DMS 273 treated with DMSO at 0.1 percent for 48 hours (cell line): ENCODE results near the gene CDON.
"Not testable (repeated sequence)": the region's sequence is repeated elsewhere in the genome, so short reads cannot be mapped to it uniquely, and the experiment has no call there.

ENCODE experiments used
- DNase-seq: peaks from one replicate; lab custom pipeline; 2025; lab: John Stamatoyannopoulos, UW

Gene CDON

DNA sequence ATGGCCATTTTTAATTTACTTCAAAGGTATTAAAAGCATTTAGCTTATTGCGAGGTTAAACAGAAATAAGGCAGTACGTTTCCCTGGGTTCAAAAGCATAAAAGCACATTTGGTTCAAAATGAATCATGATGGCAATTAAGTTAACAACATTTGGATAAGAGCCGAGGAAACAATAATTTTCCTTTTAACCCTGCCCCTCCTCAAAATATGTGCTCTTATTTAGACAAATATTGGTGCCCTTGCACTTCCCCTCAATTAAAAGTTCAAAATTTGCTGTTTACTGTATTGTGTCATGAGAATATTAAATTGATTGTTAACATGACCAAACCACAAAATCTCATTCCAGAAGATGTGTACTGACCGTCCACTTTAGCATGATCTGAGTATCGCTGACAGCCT is 68.2 kb downstream of the CDON start:
- no peak for DNase-seq

DNA sequence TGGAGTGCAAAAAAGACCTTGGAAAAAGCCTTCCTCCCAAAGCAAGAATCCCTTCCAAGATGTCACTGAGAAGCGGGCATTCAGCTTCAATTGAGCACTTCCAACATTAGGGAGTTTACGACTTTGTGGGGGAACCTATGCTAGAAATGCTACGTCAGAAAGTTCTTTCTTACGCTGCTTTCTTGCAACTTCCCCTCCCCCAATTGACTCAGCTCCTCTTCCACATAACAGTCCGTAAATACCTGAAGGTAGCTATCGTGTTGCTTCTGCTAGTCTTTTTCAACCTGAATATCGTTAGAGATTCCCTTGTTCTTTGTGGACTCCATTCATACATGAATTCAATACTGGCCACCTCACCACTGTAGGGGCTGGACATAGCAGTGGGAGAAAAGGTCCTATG is 69.8 kb downstream of the CDON start:
- DNase-seq: no peak

DNA sequence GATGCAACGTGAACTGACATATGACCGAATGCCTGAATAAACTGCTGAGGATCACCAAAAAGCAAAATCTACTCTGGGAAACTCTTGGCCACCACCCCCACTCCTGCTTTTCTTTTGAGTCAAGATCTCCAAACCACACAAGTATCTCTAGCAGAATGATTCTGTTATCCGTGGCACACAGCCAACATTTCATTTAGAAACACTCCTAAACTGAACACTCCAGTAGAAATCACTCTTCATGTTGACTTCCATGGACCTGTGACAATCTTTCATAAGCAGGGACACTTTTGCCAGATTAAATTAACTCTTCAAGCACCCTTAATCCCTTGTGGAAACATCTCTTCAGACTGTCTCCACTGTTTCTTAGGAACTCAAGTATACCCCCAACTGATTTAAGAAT is 72.4 kb downstream of the CDON start:
- DNase-seq: no peak

DNA sequence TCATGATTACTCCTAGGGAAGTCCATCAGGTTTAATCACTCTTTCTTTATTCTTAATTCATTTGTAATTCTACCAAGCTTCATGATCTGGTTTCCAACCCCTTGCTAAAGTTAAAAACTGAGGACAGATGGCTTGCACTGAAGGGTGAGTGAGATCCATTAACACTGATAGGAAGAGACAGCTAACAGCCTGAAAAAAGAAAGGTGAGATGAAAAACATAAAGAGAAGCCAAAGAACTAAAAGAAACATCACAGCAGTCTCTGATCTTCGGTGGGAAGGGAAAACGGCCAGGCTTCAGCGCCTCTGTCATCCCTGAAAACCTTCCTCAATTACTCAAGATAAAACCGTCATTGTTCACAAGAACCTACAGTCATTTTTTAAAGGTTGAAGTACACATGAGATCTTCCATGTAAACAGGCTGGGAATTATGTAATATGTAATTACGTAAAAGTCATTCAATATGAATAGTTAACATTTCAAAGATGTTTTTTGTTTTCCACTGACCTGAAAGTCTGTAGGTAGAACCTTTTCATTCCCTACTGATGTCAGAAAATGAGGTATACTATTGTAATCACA is 75.5 kb downstream of the CDON start:
- no peak for DNase-seq

DNA sequence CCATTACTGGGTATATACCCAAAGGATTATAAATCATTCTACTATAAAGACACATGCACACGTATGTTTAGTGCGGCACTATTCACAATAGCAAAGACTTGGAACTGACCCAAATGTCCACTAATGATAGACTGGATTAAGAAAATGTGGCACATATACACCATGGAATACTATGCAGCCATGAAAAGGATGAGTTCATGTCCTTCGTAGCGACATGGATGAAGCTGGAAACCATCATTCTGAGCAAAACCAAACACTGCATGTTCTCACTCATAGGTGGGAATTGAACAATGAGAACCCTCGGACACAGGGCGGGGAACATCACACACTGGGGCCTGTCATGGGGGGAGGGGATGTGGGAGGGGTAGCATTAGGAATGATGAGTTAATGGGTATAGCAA is 76.7 kb downstream of the CDON start:
- DNase-seq: not testable (repeated sequence)

DNA sequence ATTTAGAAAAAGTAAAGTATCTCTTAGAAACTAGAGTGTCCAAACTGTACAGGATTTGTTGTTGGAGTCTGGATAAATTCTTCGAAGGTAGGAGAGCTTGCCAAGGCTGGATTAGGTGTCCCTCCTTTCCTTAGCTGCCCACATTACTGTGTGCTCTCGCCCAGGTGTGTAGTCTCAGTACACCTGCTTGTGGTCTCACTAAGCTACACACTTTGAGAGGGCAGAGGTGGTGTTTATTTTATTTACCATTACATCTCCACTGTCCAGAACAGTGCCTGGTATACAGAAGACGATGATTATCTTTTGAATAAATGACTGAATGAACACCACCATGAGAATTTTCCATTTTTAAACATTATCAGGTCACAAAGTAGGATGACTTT is 80.3 kb downstream of the CDON start:
- no peak for DNase-seq

DNA sequence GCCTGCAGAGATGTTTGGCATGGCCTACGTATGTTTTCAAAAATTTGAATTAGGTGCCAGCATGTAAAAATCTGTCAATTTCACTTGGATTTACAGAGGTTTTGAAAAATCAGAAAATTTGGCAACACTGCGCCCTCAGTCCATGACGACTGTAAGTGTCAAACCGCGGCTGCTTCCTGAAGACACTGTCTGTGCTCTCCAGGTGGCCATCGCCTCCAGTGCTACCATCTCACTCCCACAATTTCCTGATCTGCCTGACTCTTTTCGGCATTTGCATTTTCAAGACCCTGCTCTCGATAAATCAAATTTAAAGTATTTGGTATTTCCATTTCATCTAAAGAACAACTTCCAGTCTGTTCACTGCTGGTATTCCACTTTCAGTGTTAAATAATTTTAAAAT is 82.2 kb downstream of the CDON start:
- no peak for DNase-seq

DNA sequence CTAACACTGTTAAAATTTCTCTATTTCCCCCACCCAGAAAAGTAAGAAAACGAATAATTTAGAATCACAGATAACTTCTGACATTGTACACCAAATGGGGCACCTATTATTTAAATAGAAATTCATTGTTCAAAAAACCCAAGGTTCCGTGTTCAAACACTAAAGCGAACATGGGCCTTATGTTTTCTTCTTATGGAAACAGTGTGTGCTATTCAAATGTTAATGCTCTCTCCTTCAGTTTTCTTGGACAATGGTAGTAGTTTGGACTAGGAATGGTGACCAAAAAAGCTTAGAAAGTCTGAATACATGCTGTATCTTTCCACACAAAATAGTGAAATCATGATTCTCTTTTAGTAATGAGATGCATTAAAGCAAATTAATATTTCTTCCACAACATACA is 83.2 kb downstream of the CDON start:
- DNase-seq: no peak

DNA sequence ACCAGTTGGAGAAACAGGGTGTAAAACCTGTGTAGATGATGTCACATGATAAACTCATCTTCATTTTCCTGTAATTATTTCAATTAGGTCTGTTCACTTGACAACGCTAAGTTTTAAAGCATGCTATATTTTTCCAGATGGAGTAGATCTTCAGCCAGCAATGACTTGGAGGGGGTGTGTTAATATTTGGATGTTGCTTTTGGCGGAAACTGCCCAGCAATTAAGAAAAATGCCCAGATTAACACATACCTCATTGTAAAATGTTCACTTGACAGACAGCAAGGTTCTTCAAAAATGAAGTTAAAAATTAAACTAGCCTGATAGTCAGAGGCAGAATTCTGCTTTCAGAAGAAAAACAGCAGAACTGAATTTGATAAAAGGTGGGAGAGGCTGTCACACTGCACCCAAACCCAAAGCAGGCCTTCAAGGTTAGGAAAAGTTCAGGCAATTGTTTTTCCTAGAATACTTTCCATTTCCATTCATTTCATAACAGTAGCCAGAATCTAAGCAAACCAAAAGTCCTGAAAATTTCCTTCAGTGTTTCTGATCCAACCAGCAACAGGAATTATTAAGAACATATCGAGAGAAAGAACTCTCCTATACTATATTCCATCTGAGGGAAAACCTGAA is 83.8 kb downstream of the CDON start:
- no peak for DNase-seq

DNA sequence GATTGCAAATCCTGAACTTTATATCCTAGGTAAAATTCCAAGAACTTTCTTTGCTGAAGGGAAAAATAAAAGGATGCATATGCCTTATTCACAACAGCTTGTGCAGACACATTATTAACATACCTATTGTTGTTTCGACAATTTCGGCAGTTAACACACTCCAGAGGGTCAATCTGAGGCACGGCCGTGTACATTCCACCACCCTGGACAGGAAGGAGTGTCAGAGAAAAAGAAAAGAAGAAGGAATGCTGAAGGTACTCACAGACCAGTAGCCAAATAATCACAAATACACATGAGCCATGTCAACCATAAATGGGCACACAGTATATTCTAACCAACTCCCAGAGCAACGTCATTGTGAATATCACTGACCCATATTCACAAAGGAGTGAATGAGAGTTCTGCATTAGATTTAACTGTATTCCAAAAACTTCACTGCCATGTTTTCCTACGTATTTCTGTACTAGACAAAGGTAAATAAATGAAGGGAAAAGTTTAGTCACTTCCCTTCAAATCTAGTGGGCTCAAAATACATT is 84.4 kb downstream of the CDON start:
- DNase-seq: no peak

DNA sequence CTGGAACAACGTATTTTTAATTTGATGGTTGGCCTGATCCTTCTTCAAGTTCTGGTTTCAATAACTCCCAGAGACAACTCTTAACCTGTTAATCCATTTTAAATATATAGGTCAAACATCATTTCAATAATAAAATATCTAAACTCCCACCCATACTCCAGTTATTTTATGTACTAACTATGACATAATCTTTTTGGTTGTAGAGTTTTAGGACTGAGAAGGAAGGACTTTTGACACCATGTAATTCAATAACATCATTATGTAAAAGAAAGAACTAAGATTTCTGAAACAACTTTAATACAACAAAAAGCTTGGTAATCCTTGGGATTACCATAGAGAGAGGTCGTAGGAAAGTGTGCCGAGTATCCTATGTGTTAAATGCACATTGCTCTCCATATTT is 85.3 kb downstream of the CDON start:
- DNase-seq: no peak

DNA sequence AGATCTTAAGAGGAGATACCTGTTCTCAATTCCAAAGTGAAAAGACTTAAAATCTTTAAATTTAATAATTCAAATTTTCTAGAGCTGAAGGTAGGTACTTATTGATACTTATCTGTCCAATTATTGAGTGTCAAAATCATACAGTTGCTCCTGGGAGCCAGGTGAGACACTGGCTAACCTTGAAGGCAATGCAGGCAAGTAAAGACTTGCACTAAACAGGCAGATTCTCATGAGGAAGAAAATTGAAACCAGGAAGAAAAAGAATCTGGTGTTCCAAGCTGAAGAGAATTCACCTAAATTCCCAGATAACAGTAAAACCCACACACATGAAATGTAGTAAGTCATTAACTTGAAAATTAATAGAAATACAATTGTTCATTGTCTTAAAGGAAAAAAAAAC is 86.5 kb downstream of the CDON start:
- DNase-seq: no peak

DNA sequence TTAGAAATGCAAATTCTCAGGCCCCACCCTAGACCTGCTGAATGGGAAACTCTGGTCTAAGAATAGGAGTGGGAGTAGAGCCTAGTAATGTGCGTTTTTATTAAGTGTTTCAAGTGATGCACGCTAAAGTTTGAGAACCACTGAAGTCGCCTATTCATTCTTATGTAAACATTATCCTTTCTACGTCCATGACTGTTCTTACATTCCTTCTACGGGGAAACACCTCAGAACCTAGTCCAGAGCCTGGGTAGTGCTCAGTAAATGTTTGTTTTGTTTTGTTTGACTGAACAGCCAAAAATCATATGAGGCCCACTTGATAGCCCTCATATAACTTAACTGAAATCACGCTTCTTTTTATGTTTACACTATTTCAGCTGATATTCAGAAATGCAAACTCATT is 87.0 kb downstream of the CDON start:
- no peak for DNase-seq

DNA sequence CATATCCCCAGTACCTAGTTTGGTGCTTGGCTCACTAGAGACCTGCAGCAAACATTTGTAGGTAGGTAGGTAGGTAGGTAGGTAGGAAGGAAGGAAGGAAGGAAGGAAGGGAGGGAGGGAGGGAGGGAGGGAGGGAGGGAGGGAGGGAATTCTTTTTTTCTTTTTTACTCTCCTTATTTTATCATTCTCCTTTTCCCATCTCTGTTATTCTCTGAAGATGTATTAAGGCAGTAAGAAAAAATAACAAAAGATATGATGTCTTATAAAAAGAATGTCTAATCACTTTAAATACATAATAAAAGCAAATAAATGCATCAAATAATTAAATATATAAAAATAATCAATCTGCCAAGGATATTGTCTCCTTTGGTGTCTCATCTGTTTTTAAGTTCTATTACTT is 88.4 kb downstream of the CDON start:
- no peak for DNase-seq

DNA sequence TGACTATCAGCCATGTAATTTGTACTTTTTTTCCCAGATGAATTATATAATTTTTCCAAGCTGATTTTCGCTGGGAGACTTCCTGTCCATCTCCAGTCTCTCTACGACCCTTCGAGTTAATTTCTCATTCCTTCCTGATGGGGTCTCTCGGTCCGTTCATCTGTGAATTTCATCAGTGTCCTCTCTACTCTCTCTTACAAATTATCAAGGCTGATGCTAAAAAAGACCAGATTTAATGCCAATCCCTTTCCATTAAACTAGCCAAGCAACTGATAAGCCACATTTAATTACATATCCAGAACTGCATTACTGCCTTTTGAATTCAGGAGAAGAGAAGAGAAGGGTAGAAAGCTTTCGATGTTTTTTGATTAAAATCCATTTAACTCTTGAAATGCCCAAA is 91.0 kb downstream of the CDON start:
- DNase-seq: no peak

DNA sequence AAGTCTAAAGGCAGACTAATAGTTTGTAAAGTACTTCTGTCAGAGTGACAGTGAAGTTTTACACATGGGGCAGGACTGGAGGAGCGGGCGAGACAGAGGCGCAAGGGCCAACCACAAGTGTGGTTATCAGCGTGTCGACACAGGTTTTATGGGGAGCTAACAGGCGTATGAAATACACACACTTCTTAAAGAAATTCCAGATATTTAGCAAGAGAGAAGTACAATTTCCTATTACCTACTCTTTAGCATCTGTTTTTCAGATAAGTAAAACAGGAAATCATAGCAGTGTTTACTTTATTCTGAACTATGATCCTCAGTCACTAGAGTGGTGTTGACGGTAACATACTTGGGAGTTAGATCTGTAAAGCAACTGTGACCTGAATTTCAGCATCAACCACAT is 94.3 kb downstream of the CDON start:
- no peak for DNase-seq

DNA sequence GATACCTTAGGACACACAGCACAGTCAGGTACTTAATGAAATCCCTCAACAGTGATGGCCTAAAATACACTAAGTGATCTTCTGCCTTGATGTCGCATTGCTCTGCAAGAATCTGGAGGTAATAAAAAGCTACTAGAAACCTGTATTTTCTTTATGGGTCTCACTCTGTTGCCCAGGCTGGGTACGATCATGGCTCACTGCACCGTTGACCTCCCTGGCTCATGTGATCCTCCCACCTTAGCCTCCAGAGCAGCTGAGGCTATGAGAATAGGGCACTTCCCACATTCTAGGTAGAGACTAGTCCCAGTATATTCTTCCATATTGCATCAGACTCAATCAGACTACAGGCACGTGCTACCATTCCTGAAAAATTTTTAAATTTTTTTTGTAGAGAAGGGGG is 95.2 kb downstream of the CDON start:
- no peak for DNase-seq

DNA sequence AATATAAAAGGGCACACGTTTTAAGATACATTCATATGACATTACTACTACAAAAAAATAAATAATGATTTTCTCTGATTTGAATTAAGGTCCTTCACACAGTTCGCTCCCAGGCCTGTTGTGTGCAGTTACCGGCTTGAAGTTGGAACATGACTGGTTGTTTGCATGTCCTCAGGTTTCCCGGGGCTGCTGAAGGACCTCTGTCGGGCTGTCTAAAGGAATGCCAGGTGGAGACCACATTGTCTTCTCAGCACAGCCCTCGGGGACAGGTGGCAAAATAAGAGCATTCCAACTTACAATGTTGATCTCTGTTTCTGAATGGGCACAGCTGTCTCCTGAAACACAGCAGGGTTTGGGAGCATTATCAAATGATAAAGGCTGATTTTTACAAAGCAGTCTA is 101.9 kb downstream of the CDON start:
- DNase-seq: no peak

DNA sequence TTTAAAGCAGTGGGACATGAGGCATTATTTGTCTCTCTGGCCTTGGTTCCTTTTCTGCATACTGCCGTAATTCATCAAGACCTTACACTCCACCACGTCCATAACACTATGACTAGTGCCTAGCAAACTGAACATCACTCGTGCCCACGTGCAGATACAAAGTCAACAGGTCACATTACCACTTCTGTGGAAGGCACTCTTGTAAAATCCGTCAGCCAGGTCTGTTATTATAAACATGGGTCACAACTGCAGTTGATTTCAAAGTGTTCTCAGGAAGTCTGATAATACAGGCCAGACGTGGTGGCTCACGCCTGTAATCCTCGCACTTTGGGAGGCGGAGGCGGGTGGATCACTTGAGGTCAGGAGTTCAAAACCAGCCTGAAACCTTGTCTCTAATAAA is 102.7 kb downstream of the CDON start:
- no peak for DNase-seq

DNA sequence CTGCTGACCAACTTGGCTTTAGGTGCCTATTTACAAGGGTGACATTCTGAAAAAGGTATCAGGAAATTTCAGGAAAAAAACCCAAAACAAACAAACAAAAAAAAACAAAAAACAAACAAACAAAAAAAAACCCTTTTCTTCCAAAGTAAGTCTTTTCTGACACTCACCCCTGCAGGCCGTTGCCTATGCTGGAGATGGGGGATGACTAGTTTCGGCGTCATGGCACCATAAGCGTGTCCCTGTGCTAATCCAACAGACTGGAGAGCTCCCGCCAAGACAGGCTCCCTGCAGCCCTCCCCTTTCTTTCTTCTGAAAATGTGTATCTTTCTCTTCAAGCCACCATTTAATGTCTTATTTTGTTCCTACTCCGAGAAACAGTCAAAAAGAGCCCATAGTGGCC is 103.2 kb downstream of the CDON start:
- DNase-seq: no peak

DNA sequence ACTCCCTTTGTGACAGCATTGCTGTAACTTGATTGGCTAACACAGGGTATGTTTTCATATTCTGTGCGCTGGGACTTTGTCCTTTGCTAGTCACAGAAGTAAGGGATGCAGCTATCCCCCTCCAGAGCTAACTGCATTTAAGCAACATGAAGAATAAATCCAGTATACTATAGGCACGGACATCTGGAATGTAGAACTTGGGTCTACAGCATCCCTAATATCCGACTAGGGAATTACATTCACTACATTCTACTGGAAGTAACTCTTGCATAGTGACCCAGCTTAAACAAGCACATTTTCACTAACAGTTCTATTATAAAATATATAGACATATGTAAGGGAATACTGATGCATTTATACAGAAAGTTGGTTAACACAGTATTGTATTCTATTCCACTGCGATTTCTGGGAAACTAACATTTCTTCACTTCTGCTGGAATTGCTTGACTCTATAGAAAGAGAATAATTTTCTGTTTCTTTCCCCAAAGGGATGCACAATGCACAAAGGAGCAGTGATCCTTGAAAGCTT is 103.7 kb downstream of the CDON start:
- DNase-seq: no peak

DNA sequence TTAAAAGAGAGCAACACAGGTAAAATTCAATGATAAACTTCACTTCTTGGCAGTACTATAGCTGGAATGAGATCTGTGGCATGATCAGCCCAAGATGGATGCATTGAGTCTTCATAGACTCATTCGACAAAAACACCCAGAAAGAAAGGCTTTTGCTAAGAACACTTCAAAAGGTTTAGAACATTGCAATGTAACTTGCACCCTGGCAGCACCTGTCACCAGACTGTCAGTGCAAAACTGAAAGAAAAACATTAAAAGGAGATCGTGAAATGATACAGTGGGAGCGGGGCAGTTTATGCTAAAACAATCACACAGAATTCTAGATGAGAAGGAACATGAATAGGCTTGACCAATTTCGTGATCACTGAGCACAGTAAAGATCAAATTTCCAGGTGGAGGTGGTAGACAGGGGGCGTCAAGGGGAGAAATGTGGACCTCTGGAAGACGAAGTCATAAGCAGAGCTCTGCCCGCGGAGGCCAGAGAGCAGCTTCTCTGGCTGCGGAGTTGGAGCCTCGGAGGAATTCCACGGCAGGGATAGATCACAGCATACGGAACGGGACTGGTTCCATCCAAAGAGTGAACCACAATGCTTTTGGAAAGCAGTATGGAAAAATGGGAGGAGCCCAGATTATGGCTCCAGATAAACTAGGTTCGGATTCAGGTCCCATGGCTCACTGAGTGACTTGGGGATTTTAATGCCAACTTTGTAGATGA is 104.9 kb downstream of the CDON start:
- no peak for DNase-seq

DNA sequence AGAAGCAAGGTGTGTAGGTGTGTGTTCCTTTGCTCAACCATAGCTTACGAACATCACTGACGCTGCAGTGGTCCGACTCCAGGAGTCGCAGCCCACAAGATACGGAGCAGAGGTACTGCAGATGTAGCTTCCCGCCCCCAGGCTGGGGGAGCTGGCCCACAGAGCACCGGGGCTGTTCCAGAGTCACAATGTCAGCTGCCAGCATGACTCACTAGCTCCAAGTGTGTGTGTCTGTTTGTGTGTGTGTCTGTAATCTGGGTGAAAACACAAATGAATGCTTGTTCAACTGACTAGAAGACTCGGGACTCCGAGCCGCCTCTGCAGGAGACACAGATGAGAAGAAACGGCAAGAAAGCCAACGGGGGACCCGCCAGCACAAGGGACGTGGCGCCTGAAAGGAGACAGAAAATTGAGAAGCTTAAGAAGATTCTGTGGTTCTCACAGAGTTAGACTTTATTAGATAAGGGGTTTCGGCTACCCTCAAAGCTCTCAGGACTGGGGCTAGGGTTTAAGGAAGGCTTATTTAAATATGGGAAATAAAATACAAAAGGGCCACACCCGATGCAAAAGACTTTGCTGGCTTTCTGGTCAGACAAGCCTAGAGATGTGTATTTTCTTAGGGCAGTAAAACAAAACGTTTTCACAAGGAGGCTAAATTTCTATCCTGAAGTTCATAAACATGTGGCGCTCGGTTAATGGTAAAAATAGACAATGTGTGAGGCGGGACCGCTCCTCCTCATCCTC is 106.1 kb downstream of the CDON start:
- no peak for DNase-seq
